LoVo (cell line): Measurements from ENCODE around the gene F5.

ENCODE experiments used
- DNase-seq: peaks from one replicate; pipeline ENCODE4 v3.0.0-alpha.2; 2016; ENCODE audit warnings: low spot score

Gene F5

GRCh38 chr1:169478094-169478672 lies 108.1 kb downstream of the F5 start:
- no peak for DNase-seq

- no peak for DNase-seq
Observed at GRCh38 chr1:169475806-169476387, 110.4 kb downstream of the F5 start.

GRCh38 chr1:169474302-169474995 lies 111.8 kb downstream of the F5 start:
- DNase-seq: no peak

- DNase-seq: no peak
Observed at GRCh38 chr1:169473347-169473746, 112.9 kb downstream of the F5 start.

- DNase-seq: no peak
Observed at GRCh38 chr1:169472738-169473137, 113.5 kb downstream of the F5 start.

GRCh38 chr1:169468982-169469381 lies 117.3 kb downstream of the F5 start:
- DNase-seq: no peak

GRCh38 chr1:169466259-169467230 lies 119.7 kb downstream of the F5 start:
- DNase-seq: peak; percentile 8

- no peak for DNase-seq
Observed at GRCh38 chr1:169465281-169465680, 121.0 kb downstream of the F5 start.
